HepG2 (cell line): ENCODE data around the gene CCDC197. TPM values are rescaled to one million over a fixed set of nuclear protein-coding genes. Genes with fewer than 3 reads are reported as not detected.
A peak's percentile ranks its signal among the peaks of the same experiment; 100 is the strongest.

Experiments
- ARID2 ChIP-seq: sonication (generic); formaldehyde crosslinking; IDR thresholded peaks from 2 replicates; pipeline ENCODE4 v1.8.1; 2022; ENCODE audit warnings: mild to moderate bottlenecking, missing genetic modification reagents, borderline replicate concordance
- DNMT1 ChIP-seq: sonication (generic); formaldehyde crosslinking; IDR thresholded peaks from 2 replicates; pipeline ENCODE4 v1.5.1; 2020; ENCODE audit warnings: mild to moderate bottlenecking, missing genetic modification reagents
- ERF ChIP-seq: IDR thresholded peaks from 2 replicates; pipeline ENCODE4 v1.6.1; 2018; ENCODE audit warnings: missing biosample characterization, missing genetic modification reagents
- FLYWCH1 ChIP-seq: sonication (generic); formaldehyde crosslinking; IDR thresholded peaks from 2 replicates; pipeline ENCODE4 v1.8.1; 2023; ENCODE audit warnings: mild to moderate bottlenecking, missing genetic modification reagents
- JUND ChIP-seq: sonication (generic); formaldehyde crosslinking; IDR thresholded peaks from 2 replicates; pipeline ENCODE4 v1.8.0; 2022; ENCODE audit warnings: mild to moderate bottlenecking, missing genetic modification reagents
- MED8 ChIP-seq: sonication (generic); formaldehyde crosslinking; IDR thresholded peaks from 2 replicates; pipeline ENCODE4 v1.8.1; 2023; ENCODE audit warnings: mild to moderate bottlenecking, missing genetic modification reagents; ENCODE audit not compliant: insufficient replicate concordance
- NPAS2 ChIP-seq: sonication (generic); formaldehyde crosslinking; IDR thresholded peaks from 2 replicates; pipeline ENCODE4 v1.8.0; 2022; ENCODE audit warnings: mild to moderate bottlenecking, missing genetic modification reagents, borderline replicate concordance
- ONECUT2 ChIP-seq: sonication (generic); formaldehyde crosslinking; IDR thresholded peaks from 2 replicates; pipeline ENCODE4 v1.4.0; 2020; ENCODE audit warnings: missing genetic modification reagents
- PHF20 ChIP-seq: sonication (generic); formaldehyde crosslinking; IDR thresholded peaks from 2 replicates; pipeline ENCODE4 v1.5.0; 2020; ENCODE audit warnings: mild to moderate bottlenecking, missing genetic modification reagents
- RFXAP ChIP-seq: sonication (generic); formaldehyde crosslinking; IDR thresholded peaks from 2 replicates; pipeline ENCODE4 v1.4.0; 2020; ENCODE audit warnings: missing genetic modification reagents, borderline replicate concordance
- SMAD1 ChIP-seq: sonication (generic); formaldehyde crosslinking; IDR thresholded peaks from 2 replicates; pipeline ENCODE4 v1.4.0; 2020; ENCODE audit warnings: missing genetic modification reagents, low read depth, mild to moderate bottlenecking, borderline replicate concordance
- SMC3 ChIP-seq: IDR thresholded peaks from 2 replicates; pipeline ENCODE4 v1.6.1; 2011; ENCODE audit warnings: low read length, improper control_type of control experiment
- TBL1XR1 ChIP-seq: fragments of 150-350 bp; IDR thresholded peaks from 2 replicates; pipeline ENCODE4 v1.6.1; 2014; ENCODE audit warnings: borderline replicate concordance, low read length; ENCODE audit not compliant: partially characterized antibody
- ZNF121 ChIP-seq: sonication (generic); formaldehyde crosslinking; IDR thresholded peaks from 2 replicates; pipeline ENCODE4 v1.5.0; 2020; ENCODE audit warnings: mild to moderate bottlenecking, missing genetic modification reagents
- ZNF230 ChIP-seq: sonication (generic); formaldehyde crosslinking; IDR thresholded peaks from 2 replicates; pipeline ENCODE4 v1.4.0; 2020; ENCODE audit warnings: mild to moderate bottlenecking, missing genetic modification reagents
- ZNF44 ChIP-seq: sonication (generic); formaldehyde crosslinking; IDR thresholded peaks from 2 replicates; pipeline ENCODE4 v1.5.1; 2020; ENCODE audit warnings: mild to moderate bottlenecking, missing genetic modification reagents
- ZNF839 ChIP-seq: sonication (generic); formaldehyde crosslinking; IDR thresholded peaks from 2 replicates; pipeline ENCODE4 v1.4.0; 2020; ENCODE audit warnings: missing genetic modification reagents, mild to moderate bottlenecking, borderline replicate concordance
- ZSCAN12 ChIP-seq: sonication (generic); formaldehyde crosslinking; IDR thresholded peaks from 2 replicates; pipeline ENCODE4 v1.9.0; 2021; ENCODE audit warnings: mild to moderate bottlenecking, missing genetic modification reagents
- polyA plus RNA-seq, 8 experiments: library from polyadenylated mRNA; depleted of rRNA in 3 of 8; stranded (reverse) in 7 of 8; unstranded in 1 of 8; fragments of >200 nt; fragmentation: Illumina TruSeq in 4 of 8; extraction: Trizol in 4 of 8; gene quantifications; 2 replicates each; pipeline versions ENCODE4 v1.2.1 to v1.2.3, GENCODE V29; 2011 to 2016; ENCODE audit warnings: low read depth in 4 of 8, missing spikeins in 1 of 8, mixed read lengths in 1 of 8; ENCODE audit not compliant: insufficient read depth in 1 of 8
- total RNA-seq, 5 experiments: library from RNA; depleted of rRNA; stranded (reverse); fragments of >200 nt; fragmentation: Illumina TruSeq; extraction: Trizol; gene quantifications; 2 replicates each; pipeline ENCODE4 v1.2.3, GENCODE V29; 2016; ENCODE audit warnings: low read depth in 1 of 5
- TF ChIP-seq, protein P1 (sequence below): sonication (generic); formaldehyde crosslinking; IDR thresholded peaks from 2 replicates; pipeline ENCODE4 v1.4.0; 2020; ENCODE audit warnings: mild to moderate bottlenecking, missing genetic modification reagents, borderline replicate concordance
- TF ChIP-seq, protein P2 (sequence below): sonication (generic); formaldehyde crosslinking; IDR thresholded peaks from 2 replicates; pipeline ENCODE4 v1.8.0; 2022; ENCODE audit warnings: mild to moderate bottlenecking, missing genetic modification reagents, moderate library complexity
- TF ChIP-seq, protein P3 (sequence below): sonication (generic); formaldehyde crosslinking; IDR thresholded peaks from 2 replicates; pipeline ENCODE4 v1.9.0; 2021; ENCODE audit warnings: missing genetic modification reagents, mild to moderate bottlenecking, borderline replicate concordance
- TF ChIP-seq, protein P4 (sequence below): sonication (generic); formaldehyde crosslinking; IDR thresholded peaks from 2 replicates; pipeline ENCODE4 v1.4.0; 2020; ENCODE audit warnings: mild to moderate bottlenecking, missing genetic modification reagents
- TF ChIP-seq, protein P5 (sequence below): sonication (generic); formaldehyde crosslinking; IDR thresholded peaks from 2 replicates; pipeline ENCODE4 v1.8.1; 2023; ENCODE audit warnings: missing genetic modification reagents, inconsistent platforms, borderline replicate concordance

Gene CCDC197
- total and polyA plus RNA-seq, 2 of the 13 experiments (the other 11 are each of a cell fraction or from before 2014, with no cell fraction given) = 0.11 to 0.13 TPM

DNA sequence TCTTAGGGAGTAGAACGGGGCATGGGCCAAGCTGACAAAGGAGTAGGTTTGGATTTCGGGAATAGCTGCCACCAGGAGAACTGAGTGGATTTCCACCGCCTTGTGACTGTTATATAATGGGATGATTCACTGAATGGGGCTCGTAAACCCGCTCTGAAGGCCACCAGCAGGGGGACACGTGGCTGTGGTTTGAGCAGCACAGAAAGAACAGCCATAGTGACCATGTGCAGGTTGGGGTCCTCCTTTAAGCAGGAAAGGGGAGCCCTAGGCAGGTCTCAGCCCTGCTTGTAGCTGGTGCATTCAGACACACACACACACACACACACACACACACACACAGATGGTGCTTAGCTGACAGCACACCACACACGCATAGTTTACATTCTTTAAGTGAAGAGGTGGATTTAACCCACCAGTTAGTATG is 12.1 kb upstream of the CCDC197 start (continued):
- TF ChIP-seq, protein P1, sequence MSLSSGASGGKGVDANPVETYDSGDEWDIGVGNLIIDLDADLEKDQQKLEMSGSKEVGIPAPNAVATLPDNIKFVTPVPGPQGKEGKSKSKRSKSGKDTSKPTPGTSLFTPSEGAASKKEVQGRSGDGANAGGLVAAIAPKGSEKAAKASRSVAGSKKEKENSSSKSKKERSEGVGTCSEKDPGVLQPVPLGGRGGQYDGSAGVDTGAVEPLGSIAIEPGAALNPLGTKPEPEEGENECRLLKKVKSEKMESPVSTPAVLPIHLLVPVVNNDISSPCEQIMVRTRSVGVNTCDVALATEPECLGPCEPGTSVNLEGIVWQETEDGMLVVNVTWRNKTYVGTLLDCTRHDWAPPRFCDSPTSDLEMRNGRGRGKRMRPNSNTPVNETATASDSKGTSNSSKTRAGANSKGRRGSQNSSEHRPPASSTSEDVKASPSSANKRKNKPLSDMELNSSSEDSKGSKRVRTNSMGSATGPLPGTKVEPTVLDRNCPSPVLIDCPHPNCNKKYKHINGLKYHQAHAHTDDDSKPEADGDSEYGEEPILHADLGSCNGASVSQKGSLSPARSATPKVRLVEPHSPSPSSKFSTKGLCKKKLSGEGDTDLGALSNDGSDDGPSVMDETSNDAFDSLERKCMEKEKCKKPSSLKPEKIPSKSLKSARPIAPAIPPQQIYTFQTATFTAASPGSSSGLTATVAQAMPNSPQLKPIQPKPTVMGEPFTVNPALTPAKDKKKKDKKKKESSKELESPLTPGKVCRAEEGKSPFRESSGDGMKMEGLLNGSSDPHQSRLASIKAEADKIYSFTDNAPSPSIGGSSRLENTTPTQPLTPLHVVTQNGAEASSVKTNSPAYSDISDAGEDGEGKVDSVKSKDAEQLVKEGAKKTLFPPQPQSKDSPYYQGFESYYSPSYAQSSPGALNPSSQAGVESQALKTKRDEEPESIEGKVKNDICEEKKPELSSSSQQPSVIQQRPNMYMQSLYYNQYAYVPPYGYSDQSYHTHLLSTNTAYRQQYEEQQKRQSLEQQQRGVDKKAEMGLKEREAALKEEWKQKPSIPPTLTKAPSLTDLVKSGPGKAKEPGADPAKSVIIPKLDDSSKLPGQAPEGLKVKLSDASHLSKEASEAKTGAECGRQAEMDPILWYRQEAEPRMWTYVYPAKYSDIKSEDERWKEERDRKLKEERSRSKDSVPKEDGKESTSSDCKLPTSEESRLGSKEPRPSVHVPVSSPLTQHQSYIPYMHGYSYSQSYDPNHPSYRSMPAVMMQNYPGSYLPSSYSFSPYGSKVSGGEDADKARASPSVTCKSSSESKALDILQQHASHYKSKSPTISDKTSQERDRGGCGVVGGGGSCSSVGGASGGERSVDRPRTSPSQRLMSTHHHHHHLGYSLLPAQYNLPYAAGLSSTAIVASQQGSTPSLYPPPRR (CRISPR knock-in tag) = no peak
- TF ChIP-seq NPAS2 (CRISPR knock-in tag) = 0 out of 2 replicates have a peak, but pooled peaks have one; percentile 59
- TF ChIP-seq ZSCAN12 (CRISPR knock-in tag) = no peak
- no peak for TF ChIP-seq SMAD1 (CRISPR knock-in tag)
- no peak for TF ChIP-seq TBL1XR1
- no peak for TF ChIP-seq PHF20 (CRISPR knock-in tag)
- TF ChIP-seq, protein P2, sequence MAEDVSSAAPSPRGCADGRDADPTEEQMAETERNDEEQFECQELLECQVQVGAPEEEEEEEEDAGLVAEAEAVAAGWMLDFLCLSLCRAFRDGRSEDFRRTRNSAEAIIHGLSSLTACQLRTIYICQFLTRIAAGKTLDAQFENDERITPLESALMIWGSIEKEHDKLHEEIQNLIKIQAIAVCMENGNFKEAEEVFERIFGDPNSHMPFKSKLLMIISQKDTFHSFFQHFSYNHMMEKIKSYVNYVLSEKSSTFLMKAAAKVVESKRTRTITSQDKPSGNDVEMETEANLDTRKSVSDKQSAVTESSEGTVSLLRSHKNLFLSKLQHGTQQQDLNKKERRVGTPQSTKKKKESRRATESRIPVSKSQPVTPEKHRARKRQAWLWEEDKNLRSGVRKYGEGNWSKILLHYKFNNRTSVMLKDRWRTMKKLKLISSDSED (CRISPR knock-in tag) = no peak
- TF ChIP-seq ZNF230 = no peak
- TF ChIP-seq ZNF44 = 0 out of 2 replicates have a peak, but pooled peaks have one; percentile 70
- TF ChIP-seq SMC3 = peak; percentile 72; the same call in 1 of the 2 replicates
- no peak for TF ChIP-seq RFXAP (CRISPR knock-in tag)
- TF ChIP-seq, protein P3, sequence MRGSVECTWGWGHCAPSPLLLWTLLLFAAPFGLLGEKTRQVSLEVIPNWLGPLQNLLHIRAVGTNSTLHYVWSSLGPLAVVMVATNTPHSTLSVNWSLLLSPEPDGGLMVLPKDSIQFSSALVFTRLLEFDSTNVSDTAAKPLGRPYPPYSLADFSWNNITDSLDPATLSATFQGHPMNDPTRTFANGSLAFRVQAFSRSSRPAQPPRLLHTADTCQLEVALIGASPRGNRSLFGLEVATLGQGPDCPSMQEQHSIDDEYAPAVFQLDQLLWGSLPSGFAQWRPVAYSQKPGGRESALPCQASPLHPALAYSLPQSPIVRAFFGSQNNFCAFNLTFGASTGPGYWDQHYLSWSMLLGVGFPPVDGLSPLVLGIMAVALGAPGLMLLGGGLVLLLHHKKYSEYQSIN (CRISPR knock-in tag) = no peak
- TF ChIP-seq ERF (CRISPR knock-in tag) = peak; percentile 58; the same call in 1 of the 2 replicates
- TF ChIP-seq, protein P4, sequence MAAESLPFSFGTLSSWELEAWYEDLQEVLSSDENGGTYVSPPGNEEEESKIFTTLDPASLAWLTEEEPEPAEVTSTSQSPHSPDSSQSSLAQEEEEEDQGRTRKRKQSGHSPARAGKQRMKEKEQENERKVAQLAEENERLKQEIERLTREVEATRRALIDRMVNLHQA (CRISPR knock-in tag) = no peak
- TF ChIP-seq MED8 (CRISPR knock-in tag) = no peak
- no peak for TF ChIP-seq ZNF839 (CRISPR knock-in tag)
- TF ChIP-seq ARID2 (CRISPR knock-in tag) = no peak
- TF ChIP-seq, protein P5, sequence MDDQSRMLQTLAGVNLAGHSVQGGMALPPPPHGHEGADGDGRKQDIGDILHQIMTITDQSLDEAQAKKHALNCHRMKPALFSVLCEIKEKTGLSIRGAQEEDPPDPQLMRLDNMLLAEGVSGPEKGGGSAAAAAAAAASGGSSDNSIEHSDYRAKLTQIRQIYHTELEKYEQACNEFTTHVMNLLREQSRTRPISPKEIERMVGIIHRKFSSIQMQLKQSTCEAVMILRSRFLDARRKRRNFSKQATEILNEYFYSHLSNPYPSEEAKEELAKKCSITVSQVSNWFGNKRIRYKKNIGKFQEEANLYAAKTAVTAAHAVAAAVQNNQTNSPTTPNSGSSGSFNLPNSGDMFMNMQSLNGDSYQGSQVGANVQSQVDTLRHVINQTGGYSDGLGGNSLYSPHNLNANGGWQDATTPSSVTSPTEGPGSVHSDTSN (CRISPR knock-in tag) = no peak
- TF ChIP-seq DNMT1 (CRISPR knock-in tag) = no peak
- no peak for TF ChIP-seq FLYWCH1 (CRISPR knock-in tag)
- TF ChIP-seq ONECUT2 (CRISPR knock-in tag) = no peak
- peak; percentile 78 for TF ChIP-seq JUND (CRISPR knock-in tag)
- TF ChIP-seq ZNF121 (CRISPR knock-in tag) = no peak
